Activated CD4-positive, CD25-positive, alpha-beta regulatory T cell treated with anti-CD3 and anti-CD28 coated beads, Interleukin-2, amount 50 U/mL, for 72 hours (primary cell): ENCODE data around the gene DGUOK.
"Not testable (repeated sequence)": the region's sequence is repeated elsewhere in the genome, so short reads cannot be mapped to it uniquely, and the experiment has no call there.

Experiments used
- DNase-seq: peaks from one replicate; pipeline ENCODE4 v3.0.0; 2021

DGUOK gene

GRCh38 chr2:73922681-73923080 is 4.0 kb upstream of the DGUOK start:
- no peak for DNase-seq

DNA sequence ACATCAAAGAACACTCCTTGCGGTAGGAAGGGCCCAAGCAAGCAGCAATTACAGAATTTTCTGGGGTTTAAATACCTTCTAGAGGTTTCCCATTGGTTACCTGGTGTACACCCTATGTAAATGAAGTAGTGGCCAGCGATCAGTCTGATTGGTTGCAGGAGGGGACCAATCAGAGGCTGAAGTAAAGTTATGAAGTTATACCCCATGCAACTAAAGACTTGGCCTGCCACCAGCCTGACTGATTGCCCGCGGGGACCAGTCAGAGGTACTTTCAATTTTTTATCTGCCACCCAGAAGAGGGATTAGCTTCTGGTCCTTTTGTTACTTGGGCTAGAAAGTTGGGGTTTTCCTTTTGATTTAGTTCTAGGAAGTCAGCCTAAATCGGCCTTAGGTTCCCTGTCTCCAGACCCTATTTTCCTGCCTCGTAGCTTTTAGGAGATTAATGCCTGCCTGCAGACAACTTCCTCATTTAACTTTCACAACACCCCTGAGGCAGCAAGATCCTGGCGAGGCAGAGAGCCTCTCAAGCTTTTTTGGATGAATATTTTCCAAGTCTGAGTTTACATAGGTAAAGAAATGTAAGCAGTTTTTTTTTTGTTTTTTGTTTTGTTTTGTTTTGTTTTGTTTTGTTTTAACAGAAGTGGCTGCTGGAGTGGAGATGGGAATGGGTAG is 1.5 kb upstream of the DGUOK start:
- no peak for DNase-seq

DNA sequence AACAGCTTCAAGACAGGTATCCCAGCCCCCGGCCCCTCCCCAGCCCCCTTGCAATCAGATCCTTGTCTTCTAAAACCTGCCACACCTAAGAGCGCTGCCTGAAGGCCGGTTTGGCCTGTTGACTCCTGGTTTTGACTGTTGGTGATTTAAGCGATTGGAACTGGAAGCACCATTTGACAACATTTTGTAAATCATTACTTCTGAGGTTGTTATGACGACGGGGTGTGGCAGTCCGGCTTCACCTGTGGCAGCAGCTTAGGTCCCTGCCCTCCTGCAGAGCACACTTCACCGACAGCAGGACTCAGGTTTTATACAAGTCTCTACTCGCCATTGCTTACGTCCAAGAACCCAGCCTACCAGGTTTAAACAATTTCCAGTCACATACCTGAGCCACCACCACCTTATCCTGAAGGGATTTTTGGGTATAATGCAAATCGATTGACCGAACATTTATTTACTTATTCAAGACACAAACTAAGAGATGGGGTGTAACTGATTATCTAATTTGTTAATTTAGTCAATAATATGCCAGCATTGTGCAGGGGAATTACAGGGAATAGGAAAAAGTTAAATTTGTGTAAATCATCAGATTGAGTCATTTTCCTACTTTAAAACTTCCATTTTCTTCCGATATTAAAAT is 707 bp upstream of the DGUOK start:
- no peak for DNase-seq

DNA sequence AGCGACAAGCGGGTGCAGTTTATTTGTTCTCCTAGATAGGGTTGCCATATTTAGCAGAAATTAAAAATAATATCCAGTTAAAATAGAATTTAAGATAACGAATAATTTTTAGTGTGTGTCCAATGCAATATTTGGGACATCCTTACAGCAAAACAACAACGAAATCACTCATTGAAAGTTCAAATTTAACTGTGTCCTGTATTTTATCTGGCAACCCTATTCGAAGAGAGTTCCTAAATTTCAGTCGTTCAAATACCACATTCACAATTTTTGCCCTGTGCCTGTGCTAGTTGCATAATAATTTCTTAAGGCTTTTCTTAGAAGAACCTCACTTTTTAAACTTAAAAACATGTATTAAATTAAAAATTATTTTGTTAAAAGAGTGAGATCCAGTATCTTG is 664 bp downstream of the DGUOK start:
- DNase-seq = no peak

GRCh38 chr2:73928963-73929347 is 2.3 kb downstream of the DGUOK start:
- DNase-seq = no peak

DNA sequence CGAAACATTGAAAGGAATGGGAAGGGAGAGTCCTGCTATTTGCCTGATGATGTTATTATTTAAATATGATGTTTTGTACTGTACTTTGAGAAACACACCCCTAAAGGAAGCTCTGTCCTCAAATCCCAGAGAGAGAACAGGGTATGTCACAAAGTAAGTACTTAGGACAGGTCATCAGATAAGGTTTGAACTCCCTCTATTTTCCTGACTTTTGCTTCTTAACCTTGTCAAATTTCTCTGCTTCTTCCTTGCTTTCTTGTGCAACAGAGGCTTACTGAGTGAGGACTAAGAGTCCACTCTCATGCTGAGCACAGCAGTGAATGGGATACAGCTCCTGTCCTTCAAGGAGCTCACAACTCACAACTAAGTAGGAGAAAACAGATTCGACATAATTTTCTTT is 3.7 kb downstream of the DGUOK start:
- DNase-seq = no peak

- DNase-seq = peak; percentile 41
Observed at GRCh38 chr2:73931531-73932500, 5.1 kb downstream of the DGUOK start.

- no peak for DNase-seq
Observed at GRCh38 chr2:73933194-73933593, 6.5 kb downstream of the DGUOK start.

DNA sequence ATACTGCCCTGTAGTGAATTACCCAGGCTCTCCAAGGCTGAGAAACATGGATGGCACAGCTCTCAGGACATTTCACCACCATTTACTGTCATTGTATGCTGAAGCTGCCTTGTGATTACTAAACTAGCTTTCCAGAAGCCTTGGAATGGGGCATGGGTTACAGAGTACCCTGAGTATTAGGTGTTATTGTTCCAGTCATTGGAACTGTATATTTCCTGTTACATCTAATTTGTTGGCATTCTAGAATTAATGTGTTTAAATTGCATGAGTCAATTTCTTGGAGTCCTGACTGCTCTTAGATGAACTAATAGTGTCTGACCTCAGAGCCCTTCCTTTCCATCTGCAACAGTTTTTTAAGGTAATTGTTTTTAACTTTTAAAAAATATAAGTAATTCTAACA is 9.0 kb downstream of the DGUOK start:
- no peak for DNase-seq

DNA sequence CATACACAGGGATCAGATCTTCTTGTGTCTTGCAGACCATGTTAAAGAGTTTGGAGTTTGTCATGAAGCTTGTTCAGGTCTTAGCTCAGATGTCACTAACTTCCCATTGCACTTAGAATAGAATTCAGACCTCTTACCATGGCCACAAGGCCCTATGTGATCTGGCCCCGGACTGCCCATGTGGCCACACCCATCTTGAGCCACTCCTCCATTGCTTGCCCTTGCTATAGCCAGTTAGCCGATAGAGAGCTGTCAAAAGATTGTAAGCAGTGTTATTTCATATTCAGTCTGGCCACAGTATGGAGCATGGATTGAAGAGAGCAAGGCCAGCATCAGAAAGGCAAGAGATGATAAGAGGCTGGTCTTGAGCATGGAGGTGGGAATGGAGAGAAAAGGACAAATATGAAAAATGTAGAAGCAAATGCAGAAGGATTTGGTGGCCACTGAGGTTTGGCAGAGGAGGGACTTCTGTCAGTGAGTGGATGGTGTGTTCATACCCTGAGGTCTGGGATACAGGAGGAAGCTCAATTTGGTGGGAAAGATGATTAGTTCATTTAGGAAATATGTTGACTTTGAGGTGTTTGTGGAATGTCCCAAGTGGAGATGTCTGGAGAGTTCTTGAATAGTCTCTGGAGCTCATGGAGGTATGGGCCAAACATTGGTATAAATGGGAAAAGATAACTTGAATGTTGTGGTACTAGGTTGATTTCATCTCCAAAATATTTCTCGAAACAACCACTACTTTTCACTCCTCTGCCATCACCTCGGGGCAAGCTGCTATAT is 10.6 kb downstream of the DGUOK start:
- DNase-seq = no peak

DNA sequence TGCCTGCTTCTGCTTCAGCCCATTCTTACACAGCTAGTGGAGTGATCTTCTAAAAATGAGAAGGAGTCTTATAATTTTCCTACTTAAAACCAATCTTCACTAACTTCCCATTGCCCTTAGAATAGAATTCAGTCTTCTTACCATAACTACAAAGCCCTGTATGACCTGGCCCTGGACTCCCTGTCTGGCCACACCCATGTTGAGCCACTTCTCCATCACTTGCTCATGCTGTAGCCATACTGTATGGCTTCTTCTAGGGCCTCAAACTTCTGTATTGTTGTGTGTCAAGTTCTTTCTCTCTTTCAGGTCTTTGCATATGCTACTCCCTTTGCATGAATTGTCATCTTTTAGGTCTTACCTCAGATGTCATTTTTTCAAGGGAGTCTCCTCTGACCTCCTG is 11.2 kb downstream of the DGUOK start:
- no peak for DNase-seq

GRCh38 chr2:73938718-73939352 is 12.2 kb downstream of the DGUOK start:
- no peak for DNase-seq

GRCh38 chr2:73939419-73939818 is 12.7 kb downstream of the DGUOK start:
- no peak for DNase-seq

DNA sequence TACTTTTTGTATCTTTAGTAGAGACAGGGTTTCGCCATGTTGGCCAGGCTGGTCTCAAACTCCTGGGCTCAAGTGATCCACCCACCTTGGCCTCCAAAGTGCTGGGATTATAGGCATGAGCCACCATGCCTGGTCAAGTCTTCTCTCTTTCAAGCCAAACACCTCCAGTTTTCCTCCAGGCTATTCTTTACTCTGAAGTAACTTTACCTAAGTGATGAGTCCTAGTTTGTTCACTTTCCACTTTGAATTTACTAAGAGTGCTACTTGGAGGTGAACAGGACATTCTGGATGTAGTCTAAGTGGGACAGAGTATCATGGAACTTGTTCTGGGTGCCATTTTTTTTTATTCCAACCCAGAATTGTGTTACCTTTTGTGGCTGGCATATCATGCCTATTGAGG is 13.4 kb downstream of the DGUOK start:
- not testable (repeated sequence) for DNase-seq

GRCh38 chr2:73942664-73943063 is 16.0 kb downstream of the DGUOK start:
- no peak for DNase-seq

DNA sequence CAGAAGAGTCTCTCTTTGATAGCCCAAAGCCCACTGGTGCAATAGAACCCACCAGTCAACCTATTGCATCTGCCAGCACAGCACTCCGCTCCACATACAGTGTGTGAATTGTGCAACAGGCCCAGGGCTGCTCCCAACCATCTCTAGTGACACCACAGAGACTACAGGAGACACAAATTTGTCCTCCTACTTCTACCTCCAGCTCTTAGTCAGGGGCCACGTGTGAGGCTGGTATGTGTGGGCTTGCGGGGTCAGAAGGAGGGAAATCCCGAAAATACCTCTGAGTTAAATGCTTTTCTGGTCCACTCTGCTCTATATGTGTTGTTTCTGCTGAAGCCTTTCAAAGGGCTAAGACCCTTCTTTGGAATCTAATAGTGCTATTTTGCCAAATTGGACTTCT is 18.0 kb downstream of the DGUOK start:
- DNase-seq = no peak

- DNase-seq = no peak
Observed at GRCh38 chr2:73946215-73946614, 19.5 kb downstream of the DGUOK start.

DNA sequence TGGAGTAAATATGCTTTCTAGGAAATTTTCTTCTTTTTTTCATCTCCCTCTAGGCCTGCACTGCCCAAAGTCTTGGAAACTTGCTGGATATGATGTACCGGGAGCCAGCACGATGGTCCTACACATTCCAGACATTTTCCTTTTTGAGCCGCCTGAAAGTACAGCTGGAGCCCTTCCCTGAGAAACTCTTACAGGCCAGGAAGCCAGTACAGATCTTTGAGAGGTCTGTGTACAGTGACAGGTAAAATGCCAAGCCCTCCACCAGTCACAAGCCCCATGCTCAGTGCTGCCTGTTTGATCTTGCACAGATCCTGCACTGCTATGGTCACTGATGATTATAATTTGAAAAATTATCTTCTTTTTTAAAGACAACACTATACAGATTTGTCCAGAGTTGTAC is 20.0 kb downstream of the DGUOK start:
- DNase-seq = no peak

- DNase-seq = no peak
Observed at GRCh38 chr2:73947412-73948018, 20.8 kb downstream of the DGUOK start.

GRCh38 chr2:73949802-73950201 is 23.1 kb downstream of the DGUOK start:
- DNase-seq = no peak

DNA sequence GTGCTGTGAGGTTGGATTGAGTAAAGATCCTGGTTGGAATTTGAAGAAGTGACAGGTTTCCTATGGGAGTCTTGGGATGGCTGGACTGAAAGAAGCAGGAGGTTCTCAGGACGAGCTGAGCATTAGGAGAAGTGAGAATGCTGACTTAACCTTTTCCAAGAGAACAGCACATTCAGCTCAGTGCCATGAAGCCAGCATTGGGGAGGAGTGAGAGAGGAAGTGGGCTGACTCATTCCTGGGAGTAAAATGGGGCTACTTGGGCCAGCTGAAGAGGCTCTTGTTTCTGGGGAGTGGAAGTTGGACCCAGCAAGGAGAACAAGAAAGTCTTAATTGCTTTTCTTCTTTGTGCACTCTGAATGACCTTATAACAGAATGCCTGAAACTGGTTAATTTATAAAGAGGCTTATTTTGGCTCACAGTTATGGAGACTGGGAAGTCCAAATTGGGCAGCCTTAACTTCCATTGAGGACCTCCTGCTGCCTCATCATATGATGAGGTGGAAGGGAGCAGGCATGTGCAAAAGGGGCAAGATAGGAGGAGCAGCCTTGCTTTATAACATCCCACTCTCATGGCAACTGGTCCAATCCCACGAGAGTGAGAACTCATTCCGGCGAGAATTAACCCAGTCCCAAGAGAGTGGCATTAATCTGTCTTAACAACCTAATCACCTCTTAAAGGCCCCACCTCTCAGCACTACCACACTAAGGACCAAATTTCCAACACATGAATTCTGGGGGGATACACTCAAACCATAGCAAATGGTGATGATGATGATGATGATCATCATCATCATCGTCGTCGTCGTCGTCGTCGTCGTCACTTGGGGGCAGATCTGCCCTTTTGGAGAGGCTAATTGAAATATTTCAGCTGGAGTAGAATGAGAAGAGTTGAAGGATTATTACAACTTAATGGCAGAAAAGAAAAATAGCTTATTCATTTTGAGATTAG is 26.1 kb downstream of the DGUOK start:
- no peak for DNase-seq
